H1 (cell line): Measurements from ENCODE around the gene RPP30.

ENCODE experiments used
- CBX5 ChIP-seq: fragments of 300-800, 300-1000 bp; sonication (generic); IDR thresholded peaks from 2 replicates; pipeline ENCODE4 v1.7.1; 2016; ENCODE audit warnings: antibody characterized with exemption, low read length, low read depth
- CTCF ChIP-seq, 3 experiments: IDR thresholded peaks; 1 replicate in 2 of 3; 2 replicates in 1 of 3; pipeline versions ENCODE4 v1.5.1 to v1.6.1; 2011; ENCODE audit warnings: low read length in 3 of 3, mild to moderate bottlenecking in 3 of 3, inconsistent platforms in 2 of 3, low read depth in 1 of 3, moderate library complexity in 1 of 3; ENCODE audit not compliant: insufficient read depth in 1 of 3; ENCODE audit errors: control extremely low read depth in 1 of 3
- KDM5A ChIP-seq: fragments of 200-600 bp; IDR thresholded peaks from 2 replicates; pipeline ENCODE4 v1.7.1; 2012; ENCODE audit warnings: mild to moderate bottlenecking, low read length, inconsistent platforms, mixed read lengths
- SP1 ChIP-seq: IDR thresholded peaks from 2 replicates; pipeline ENCODE4 v1.6.1; 2011; ENCODE audit warnings: low read depth, low read length
- USF2 ChIP-seq: IDR thresholded peaks from 2 replicates; pipeline ENCODE4 v1.6.1; 2011; ENCODE audit warnings: low read length, improper control_type of control experiment
- YY1 ChIP-seq: IDR thresholded peaks from 2 replicates; pipeline ENCODE4 v1.6.1; 2011; ENCODE audit warnings: low read depth, mild to moderate bottlenecking, low read length

- TF ChIP-seq USF2 (no peak), SP1 (no peak), CTCF (IDR thresholded peaks at IDR 0.05; ENCODE audit: control extremely low read depth in 1 of 3, insufficient read depth in 1 of 3, low read depth in 1 of 3, low read length in 3 of 3) (no peak), CBX5 (no peak), YY1 (no peak), KDM5A (no peak)
Measured at GRCh38 chr10:90893190-90893589, 21.4 kb downstream of the RPP30 start.
